Activated CD4-positive, alpha-beta T cell treated with anti-CD3 and anti-CD28 coated beads for 24 hours (primary cell): ENCODE results near the gene WNT7A.
"Not testable (repeated sequence)": the region's sequence is repeated elsewhere in the genome, so short reads cannot be mapped to it uniquely, and the experiment has no call there.

Source experiments
- DNase-seq, 2 donors: peaks; one replicate each; pipeline ENCODE4 v3.0.0-alpha.2; 2020; ENCODE audit warnings: low read depth in 2 of 2

WNT7A gene

GRCh38 chr3:13879946-13880810 lies at the start of gene WNT7A:
Gene WNT7A (minus strand): TSS chr3:13880071. CDS start chr3:13879816, 255 bp downstream.
- no peak for DNase-seq

- DNase-seq = not testable (repeated sequence)
Observed at GRCh38 chr3:13928741-13929140, 48.9 kb upstream of the WNT7A start.

- no peak for DNase-seq
Observed at GRCh38 chr3:13927295-13927694, 47.4 kb upstream of the WNT7A start.

- no peak for DNase-seq
Observed at GRCh38 chr3:13916375-13916774, 36.5 kb upstream of the WNT7A start.

GRCh38 chr3:13902648-13903238 lies 22.9 kb upstream of the WNT7A start:
- no peak for DNase-seq

- DNase-seq = no peak
Observed at GRCh38 chr3:13901935-13902584, 22.2 kb upstream of the WNT7A start.

- DNase-seq = no peak
Observed at GRCh38 chr3:13898346-13898745, 18.5 kb upstream of the WNT7A start.

GRCh38 chr3:13896473-13897154 lies 16.7 kb upstream of the WNT7A start:
- DNase-seq = peak in 1 of 2 donors; percentile 25

GRCh38 chr3:13895155-13896105 lies 15.6 kb upstream of the WNT7A start:
- peak; percentile 94 to 96 for DNase-seq

- DNase-seq = no peak
Observed at GRCh38 chr3:13894807-13895154, 14.9 kb upstream of the WNT7A start.

GRCh38 chr3:13894096-13894806 lies 14.4 kb upstream of the WNT7A start:
- no peak for DNase-seq

GRCh38 chr3:13892304-13892703 lies 12.4 kb upstream of the WNT7A start:
- no peak for DNase-seq

- no peak for DNase-seq
Observed at GRCh38 chr3:13891492-13892073, 11.7 kb upstream of the WNT7A start.

GRCh38 chr3:13891017-13891392 lies 11.1 kb upstream of the WNT7A start:
- DNase-seq = no peak

- no peak for DNase-seq
Observed at GRCh38 chr3:13890377-13891016, 10.6 kb upstream of the WNT7A start.

- DNase-seq = no peak
Observed at GRCh38 chr3:13888576-13888975, 8.7 kb upstream of the WNT7A start.

- no peak for DNase-seq
Observed at GRCh38 chr3:13887495-13888300, 7.8 kb upstream of the WNT7A start.

- no peak for DNase-seq
Observed at GRCh38 chr3:13886593-13887129, 6.8 kb upstream of the WNT7A start.

- no peak for DNase-seq
Observed at GRCh38 chr3:13885704-13886010, 5.8 kb upstream of the WNT7A start.
